Sigmoid colon (tissue), 7 donors: Measurements from ENCODE around the gene AK5. TPM values are rescaled to one million over a fixed set of nuclear protein-coding genes. Genes with fewer than 3 reads are reported as not detected.

Experiments used
- DNase-seq: peaks from one replicate; pipeline ENCODE4 v3.0.0-alpha.2; 2019
- H3K27ac ChIP-seq, 4 donors: fragments of 200-600 bp; sonication (generic); one replicate each; pipeline ENCODE4 v1.5.1; 2016 to 2019; ENCODE audit warnings: mild to moderate bottlenecking in 1 of 4
- H3K27me3 ChIP-seq, 3 donors: fragments of 200-600 bp; sonication (generic); one replicate each; pipeline ENCODE4 v1.5.1; 2019; ENCODE audit warnings: mild to moderate bottlenecking in 1 of 3
- H3K36me3 ChIP-seq, 4 donors: fragments of 200-600 bp; sonication (generic); one replicate each; pipeline ENCODE4 v1.5.1; 2016 to 2019
- H3K4me1 ChIP-seq, 4 donors: fragments of 200-600 bp; sonication (generic); one replicate each; pipeline ENCODE4 v1.5.1; 2017 to 2019
- H3K4me3 ChIP-seq, 4 donors: fragments of 200-600 bp; sonication (generic); one replicate each; pipeline ENCODE4 v1.5.1; 2017 to 2019; ENCODE audit warnings: mild to moderate bottlenecking in 2 of 4, moderate library complexity in 1 of 4
- H3K9me3 ChIP-seq, 4 donors: fragments of 200-600 bp in 3 of 4; sonication (generic) in 3 of 4; one replicate each; pipeline versions ENCODE4 v1.5.1 to v1.6.1; 2013 to 2019
- CTCF ChIP-seq, 4 experiments: fragments of 450-650 bp in 3 of 4; fragments of 200-600 bp in 1 of 4; IDR thresholded peaks; one replicate each; pipeline ENCODE4 v1.5.1; 2016 to 2019; ENCODE audit warnings: antibody characterized with exemption in 4 of 4, mild to moderate bottlenecking in 3 of 4, moderate library complexity in 2 of 4
- EP300 ChIP-seq, 4 donors: sonication (generic); formaldehyde crosslinking; IDR thresholded peaks; one replicate each; pipeline ENCODE4 v1.6.1; 2017; ENCODE audit warnings: antibody characterized with exemption in 4 of 4
- POLR2A ChIP-seq, 2 donors: fragments of 450-650 bp; IDR thresholded peaks; one replicate each; pipeline ENCODE4 v1.6.1; 2016; ENCODE audit warnings: antibody characterized with exemption in 2 of 2, mild to moderate bottlenecking in 2 of 2, moderate library complexity in 2 of 2
- POLR2AphosphoS5 ChIP-seq, 4 donors: sonication (generic); formaldehyde crosslinking; IDR thresholded peaks; one replicate each; pipeline ENCODE4 v1.6.1; 2017; ENCODE audit warnings: antibody characterized with exemption in 4 of 4
- WGBS, 2 donors: extraction: QIAGEN DNeasy Blood & Tissue Kit; methylation state at CpG; one replicate each; pipeline ENCODE4 v1.1.7; 2013; 5-methylcytosine and 5-hydroxymethylcytosine counted together
- intact Hi-C: fragments of 100-400 bp; cut with DNase I; formaldehyde crosslinking; loops from one replicate; pipeline ENCODE4 v1.15.1; 2023
- polyA plus RNA-seq, 3 donors: library from polyadenylated mRNA; stranded (reverse); fragments of 200-250 nt; gene quantifications; one replicate each; pipeline ENCODE4 v1.2.3, GENCODE V29; 2013
- total RNA-seq, 4 donors: library from RNA; depleted of rRNA; stranded (reverse); fragments of >200 nt; gene quantifications; one replicate each; pipeline ENCODE4 v1.1.0, GENCODE V29; 2016
- donor health status: healthy with polysubstance abuse.
- donor health status: Bipolar disorder and iron deficiency.
- donor health status: healthy.

The AK5 gene
- total and polyA plus RNA-seq, 7 donors: 0.33 to 6.1 (median 1.9) TPM; not detected in 1

GRCh38 chr1:77360256-77360655 is 78.4 kb downstream of the AK5 start:
- no peak overlapping the region for H3K27ac ChIP-seq
- intact Hi-C loops: no loop called here

GRCh38 chr1:77361621-77362020 is 79.8 kb downstream of the AK5 start:
- 91 to 94% methylated on average over 7 of the region's 7 CpGs for WGBS, 2 donors
- Histone ChIP-seq H3K4me3 (no peak overlapping the region), H3K27ac (no peak overlapping the region), H3K36me3 (no peaks in the 10 kb centered on the region), H3K4me1 (no peaks in the 10 kb centered on the region), H3K9me3 (no peaks in the 10 kb centered on the region), H3K27me3 (no peaks in the 10 kb centered on the region)
- intact Hi-C loops: no loop called here
- TF ChIP-seq POLR2A (IDR thresholded peaks at IDR 0.05) (no peak), POLR2AphosphoS5 (IDR thresholded peaks at IDR 0.05) (no peak), CTCF (IDR thresholded peaks at IDR 0.05) (no peak), EP300 (IDR thresholded peaks at IDR 0.05) (no peak)
- DNase-seq: no peak

More at GRCh38 chr1:77360256-77360655, 78.4 kb downstream of the AK5 start:
- no peaks in the 10 kb centered on the region for H3K4me1 ChIP-seq
- TF ChIP-seq CTCF (IDR thresholded peaks at IDR 0.05) (no peak), POLR2AphosphoS5 (IDR thresholded peaks at IDR 0.05) (no peak), POLR2A (IDR thresholded peaks at IDR 0.05) (no peak), EP300 (IDR thresholded peaks at IDR 0.05) (no peak)
- no peaks in the 10 kb centered on the region for H3K27me3 ChIP-seq
- H3K9me3 ChIP-seq: no peaks in the 10 kb centered on the region
- no peaks in the 10 kb centered on the region for H3K36me3 ChIP-seq
- no peak overlapping the region for H3K4me3 ChIP-seq
- no peak for DNase-seq

GRCh38 chr1:77370161-77370560 is 88.3 kb downstream of the AK5 start:
- H3K36me3 ChIP-seq: no peaks in the 10 kb centered on the region
- H3K27me3 ChIP-seq: no peaks in the 10 kb centered on the region
- WGBS, 2 donors: 40 to 58% methylated on average over 4 of the region's 4 CpGs
- DNase-seq: no peak
- H3K4me3 ChIP-seq: no peak overlapping the region
- intact Hi-C loops: no loop called here
- no peaks in the 10 kb centered on the region for H3K4me1 ChIP-seq
- no peak for TF ChIP-seq CTCF (IDR thresholded peaks at IDR 0.05)
- no peak for TF ChIP-seq POLR2A (IDR thresholded peaks at IDR 0.05)
- no peak for TF ChIP-seq EP300 (IDR thresholded peaks at IDR 0.05)
- TF ChIP-seq POLR2AphosphoS5 (IDR thresholded peaks at IDR 0.05): no peak
- no peaks in the 10 kb centered on the region for H3K9me3 ChIP-seq
- H3K27ac ChIP-seq: no peak overlapping the region

- H3K27me3 ChIP-seq: no peaks in the 10 kb centered on the region
- H3K4me3 ChIP-seq: no peak overlapping the region
- TF ChIP-seq EP300 (IDR thresholded peaks at IDR 0.05) (no peak), POLR2AphosphoS5 (IDR thresholded peaks at IDR 0.05) (no peak), POLR2A (IDR thresholded peaks at IDR 0.05) (no peak), CTCF (IDR thresholded peaks at IDR 0.05) (no peak)
- intact Hi-C loops: no loop called here
- H3K4me1 ChIP-seq: peaks cover 0 to 5% (median 0%) of the 10 kb centered on the region in 4 donors
- no peaks in the 10 kb centered on the region for H3K9me3 ChIP-seq
- 78 to 79% methylated on average over 2 of the region's 2 CpGs for WGBS, 2 donors
- H3K36me3 ChIP-seq: no peaks in the 10 kb centered on the region
- H3K27ac ChIP-seq: no peak overlapping the region
- no peak for DNase-seq
Observed at GRCh38 chr1:77370583-77371306, 88.9 kb downstream of the AK5 start.

GRCh38 chr1:77371396-77371795 is 89.6 kb downstream of the AK5 start:
- Histone ChIP-seq H3K4me1 (peaks cover 0 to 8% (median 0%) of the 10 kb centered on the region in 4 donors), H3K36me3 (no peaks in the 10 kb centered on the region), H3K27me3 (no peaks in the 10 kb centered on the region), H3K4me3 (no peak overlapping the region), H3K9me3 (no peaks in the 10 kb centered on the region), H3K27ac (no peak overlapping the region)
- no peak for DNase-seq
- 43 to 67% methylated on average over 1 of the region's 1 CpG for WGBS, 2 donors
- intact Hi-C loops: no loop called here
- no peak for TF ChIP-seq CTCF (IDR thresholded peaks at IDR 0.05)
- TF ChIP-seq POLR2A (IDR thresholded peaks at IDR 0.05): no peak
- TF ChIP-seq POLR2AphosphoS5 (IDR thresholded peaks at IDR 0.05): no peak
- TF ChIP-seq EP300 (IDR thresholded peaks at IDR 0.05): no peak
